K562 (cell line): ENCODE data around the gene ARL16. TPM values are rescaled to one million over a fixed set of nuclear protein-coding genes. Genes with fewer than 3 reads are reported as not detected.

Experiments
- ARID3A ChIP-seq: IDR thresholded peaks from 2 replicates; pipeline ENCODE4 v1.6.1; 2012; ENCODE audit warnings: low read depth, low read length, improper control_type of control experiment, borderline replicate concordance
- DMBX1 ChIP-seq: fragments of 250-450 bp; sonication (Bioruptor Pico); IDR thresholded peaks from 2 replicates; pipeline ENCODE4 v1.8.0; 2022; ENCODE audit warnings: inconsistent platforms, mild to moderate bottlenecking, moderate library complexity, borderline replicate concordance
- E2F1 ChIP-seq: sonication (generic); formaldehyde crosslinking; IDR thresholded peaks from 2 replicates; pipeline ENCODE4 v1.8.1; 2023; ENCODE audit warnings: mild to moderate bottlenecking, missing genetic modification reagents, moderate library complexity
- FOXP4 ChIP-seq: sonication (generic); formaldehyde crosslinking; IDR thresholded peaks from 2 replicates; pipeline ENCODE4 v1.8.0; 2022; ENCODE audit warnings: mild to moderate bottlenecking, missing genetic modification reagents, borderline replicate concordance
- HDGF ChIP-seq: fragments of 450-650 bp; IDR thresholded peaks from 2 replicates; pipeline ENCODE4 v1.6.1; 2016
- NR0B1 ChIP-seq: fragments of 450-650 bp; IDR thresholded peaks from one replicate; pipeline ENCODE4 v1.6.1; 2018; ENCODE audit warnings: mild to moderate bottlenecking, moderate library complexity; ENCODE audit not compliant: partially characterized antibody
- PHTF2 ChIP-seq: fragments of 250-450 bp; sonication (Bioruptor Pico); IDR thresholded peaks from 2 replicates; pipeline ENCODE4 v1.5.0; 2021; ENCODE audit warnings: mild to moderate bottlenecking
- POLR2H ChIP-seq: IDR thresholded peaks from 2 replicates; pipeline ENCODE4 v1.6.1; 2016; ENCODE audit warnings: missing genetic modification characterization, low read depth, mild to moderate bottlenecking, control low read depth, missing compliant biosample characterization, moderate library complexity
- PRPF4 ChIP-seq: fragments of 200-400 bp; formaldehyde crosslinking; IDR thresholded peaks from one replicate; pipeline ENCODE4 v1.6.1; 2017; ENCODE audit warnings: low read length, low read depth, mild to moderate bottlenecking; ENCODE audit not compliant: insufficient read depth, poor library complexity, severe bottlenecking
- RBBP5 ChIP-seq: fragments of 200-600 bp; sonication (generic); IDR thresholded peaks from 2 replicates; pipeline ENCODE4 v1.6.1; 2012; ENCODE audit warnings: borderline replicate concordance, mild to moderate bottlenecking, low read length, control low read depth, inconsistent platforms; ENCODE audit not compliant: insufficient read depth, poor library complexity, severe bottlenecking
- RNF2 ChIP-seq: sonication (generic); IDR thresholded peaks from 2 replicates; pipeline ENCODE4 v1.6.1; 2016
- THRB ChIP-seq: fragments of 450-650 bp; formaldehyde crosslinking; conservative IDR thresholded peaks from 2 replicates; pipeline ENCODE4 v1.4.0; 2022; ENCODE audit warnings: mild to moderate bottlenecking, missing genetic modification characterization
- ZNF212 ChIP-seq: fragments of 450-650 bp; formaldehyde crosslinking; IDR thresholded peaks from 2 replicates; pipeline ENCODE4 v1.4.0; 2020; ENCODE audit warnings: mild to moderate bottlenecking
- ZNF224 ChIP-seq: sonication (generic); formaldehyde crosslinking; IDR thresholded peaks from 2 replicates; pipeline ENCODE4 v1.8.0; 2022; ENCODE audit warnings: mild to moderate bottlenecking, missing genetic modification reagents
- ZNF277 ChIP-seq: fragments of 250-450 bp; sonication (Bioruptor Pico); IDR thresholded peaks from 2 replicates; pipeline ENCODE4 v1.8.0; 2022; ENCODE audit warnings: inconsistent platforms, mild to moderate bottlenecking, moderate library complexity, borderline replicate concordance
- ZNF41 ChIP-seq: fragments of 250-450 bp; sonication (Bioruptor Pico); conservative IDR thresholded peaks from 2 replicates; pipeline ENCODE4 v1.4.0; 2020; ENCODE audit warnings: mild to moderate bottlenecking
- ZSCAN29 ChIP-seq: fragments of 450-650 bp; IDR thresholded peaks from 2 replicates; pipeline ENCODE4 v1.6.1; 2017
- polyA plus RNA-seq, 8 experiments: library from polyadenylated mRNA; depleted of rRNA in 4 of 8; stranded (reverse) in 5 of 8; unstranded in 3 of 8; fragments of >200 nt; fragmentation: Nextera tagmentation in 2 of 8; fragmentation: Illumina TruSeq in 1 of 8; extraction: Ambion mirVana in 2 of 8; extraction: Trizol in 1 of 8; gene quantifications; 2 replicates each; pipeline versions ENCODE4 v1.2.1 to v1.2.3, GENCODE V29; 2011 to 2014; ENCODE audit warnings: inconsistent platforms in 1 of 8, missing spikeins in 1 of 8
- total RNA-seq, 7 experiments: library from RNA; depleted of rRNA in 6 of 7; stranded (reverse); fragments of >200 nt in 6 of 7; fragmentation: Illumina TruSeq in 2 of 7; extraction: Trizol in 2 of 7; gene quantifications; 2 replicates each; pipeline versions ENCODE4 v1.2.1 to v1.2.3, GENCODE V29; 2011 to 2021; ENCODE audit warnings: low replicate concordance in 1 of 7

The ARL16 gene
- total and polyA plus RNA-seq, 9 of the 15 experiments (the other 6 are each of a cell fraction or from before 2014, with no cell fraction given) = 5.4 to 32.4 (median 22.6) TPM

GRCh38 chr17:81665205-81666091, 18.1 kb downstream of the ARL16 start (continued):
- no peak for TF ChIP-seq POLR2H (tag)
- TF ChIP-seq FOXP4 (CRISPR knock-in tag) = no peak
- no peak for TF ChIP-seq ARID3A
- no peak for TF ChIP-seq PHTF2 (CRISPR knock-in tag)
- no peak for TF ChIP-seq ZNF212
- TF ChIP-seq ZNF41 (CRISPR knock-in tag) = peak; percentile 80
- TF ChIP-seq RBBP5 = no peak
- peak; percentile 54; the same call in 1 of the 2 replicates for TF ChIP-seq RNF2
- peak; percentile 97 for TF ChIP-seq DMBX1 (CRISPR knock-in tag)
- no peak for TF ChIP-seq PRPF4
- TF ChIP-seq ZNF224 (CRISPR knock-in tag) = no peak
- TF ChIP-seq ZNF277 (CRISPR knock-in tag) = no peak
- no peak; the same call in 1 of the 2 replicates for TF ChIP-seq THRB
- TF ChIP-seq HDGF = no peak
- 0 out of 2 replicates have a peak, but pooled peaks have one; percentile 9 for TF ChIP-seq ZSCAN29
- no peak for TF ChIP-seq NR0B1
- TF ChIP-seq E2F1 (CRISPR knock-in tag) = no peak
